Fibroblast of mammary gland (primary cell): ENCODE measurements around the gene PFKP.

Experiments used
- DNase-seq: peaks from one replicate; pipeline ENCODE4 v3.0.0-alpha.2; 2010; ENCODE audit warnings: low read depth
- H3K4me3 ChIP-seq: 2 replicates; pipeline ENCODE4 v1.5.1; 2011; ENCODE audit warnings: low read depth, mild to moderate bottlenecking, low read length, moderate library complexity; ENCODE audit not compliant: control insufficient read depth
- TF ChIP-seq, protein P1 (sequence below): conservative IDR thresholded peaks from 2 replicates; pipeline ENCODE4 v1.5.1; 2011; ENCODE audit warnings: low read depth, low read length, inconsistent platforms; ENCODE audit not compliant: control insufficient read depth, insufficient read depth

PFKP gene

DNA sequence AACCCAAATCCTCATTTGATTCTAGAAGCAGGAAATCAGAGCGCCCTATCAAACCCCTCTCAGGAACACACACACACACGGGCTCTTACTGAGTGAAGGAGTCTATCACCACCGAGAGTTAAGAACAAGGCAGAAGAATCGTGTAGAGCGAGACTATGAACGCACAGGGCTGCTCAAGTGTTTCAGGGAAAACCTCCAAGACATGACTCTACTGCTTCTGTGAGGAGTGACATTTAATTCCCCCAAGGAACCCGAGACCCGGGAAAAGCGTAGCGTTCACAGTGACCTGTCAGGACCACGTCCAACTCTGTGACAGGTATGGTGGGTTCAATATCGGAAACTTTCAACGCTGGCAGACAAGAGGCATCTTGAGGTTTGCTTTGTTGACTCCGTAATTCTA is 83.6 kb downstream of the PFKP start:
- no peak for DNase-seq
- TF ChIP-seq, protein P1, sequence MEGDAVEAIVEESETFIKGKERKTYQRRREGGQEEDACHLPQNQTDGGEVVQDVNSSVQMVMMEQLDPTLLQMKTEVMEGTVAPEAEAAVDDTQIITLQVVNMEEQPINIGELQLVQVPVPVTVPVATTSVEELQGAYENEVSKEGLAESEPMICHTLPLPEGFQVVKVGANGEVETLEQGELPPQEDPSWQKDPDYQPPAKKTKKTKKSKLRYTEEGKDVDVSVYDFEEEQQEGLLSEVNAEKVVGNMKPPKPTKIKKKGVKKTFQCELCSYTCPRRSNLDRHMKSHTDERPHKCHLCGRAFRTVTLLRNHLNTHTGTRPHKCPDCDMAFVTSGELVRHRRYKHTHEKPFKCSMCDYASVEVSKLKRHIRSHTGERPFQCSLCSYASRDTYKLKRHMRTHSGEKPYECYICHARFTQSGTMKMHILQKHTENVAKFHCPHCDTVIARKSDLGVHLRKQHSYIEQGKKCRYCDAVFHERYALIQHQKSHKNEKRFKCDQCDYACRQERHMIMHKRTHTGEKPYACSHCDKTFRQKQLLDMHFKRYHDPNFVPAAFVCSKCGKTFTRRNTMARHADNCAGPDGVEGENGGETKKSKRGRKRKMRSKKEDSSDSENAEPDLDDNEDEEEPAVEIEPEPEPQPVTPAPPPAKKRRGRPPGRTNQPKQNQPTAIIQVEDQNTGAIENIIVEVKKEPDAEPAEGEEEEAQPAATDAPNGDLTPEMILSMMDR, result no peak
- H3K4me3 ChIP-seq, result no peak overlapping the region

DNA sequence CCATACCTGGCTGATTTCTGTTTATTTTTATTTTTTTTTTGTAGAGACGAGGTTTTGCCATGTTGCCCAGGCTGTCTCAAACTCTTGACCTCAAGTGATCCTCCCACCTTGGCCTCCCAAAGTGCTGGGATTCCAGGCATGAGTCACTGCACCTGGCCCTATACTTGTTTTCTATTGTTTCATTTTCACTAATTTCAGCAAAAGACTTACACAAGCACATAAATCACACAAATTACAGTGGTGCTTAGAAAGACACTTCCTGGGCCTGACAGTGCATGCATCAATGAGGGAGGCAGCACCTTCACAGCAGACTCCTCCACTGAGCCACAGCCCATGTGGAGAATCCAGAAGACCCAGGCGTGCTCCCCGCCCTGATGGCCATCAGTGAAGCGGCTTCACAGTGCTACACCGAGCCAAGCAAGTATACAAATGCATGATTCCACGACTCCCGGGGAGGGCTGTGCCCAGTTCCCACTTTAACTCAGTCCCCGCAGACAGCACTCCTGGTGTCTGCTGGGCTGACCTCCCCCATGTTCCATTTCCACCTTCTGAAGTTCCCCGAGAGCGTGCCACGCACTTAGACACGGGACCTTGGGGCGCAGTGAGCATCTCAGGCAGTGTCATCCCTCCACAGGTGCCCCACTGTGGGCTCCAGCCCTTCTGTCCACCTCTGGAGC is 84.7 kb downstream of the PFKP start:
- no peak overlapping the region for H3K4me3 ChIP-seq
- TF ChIP-seq, protein P1, result no peak
- no peak for DNase-seq

DNA sequence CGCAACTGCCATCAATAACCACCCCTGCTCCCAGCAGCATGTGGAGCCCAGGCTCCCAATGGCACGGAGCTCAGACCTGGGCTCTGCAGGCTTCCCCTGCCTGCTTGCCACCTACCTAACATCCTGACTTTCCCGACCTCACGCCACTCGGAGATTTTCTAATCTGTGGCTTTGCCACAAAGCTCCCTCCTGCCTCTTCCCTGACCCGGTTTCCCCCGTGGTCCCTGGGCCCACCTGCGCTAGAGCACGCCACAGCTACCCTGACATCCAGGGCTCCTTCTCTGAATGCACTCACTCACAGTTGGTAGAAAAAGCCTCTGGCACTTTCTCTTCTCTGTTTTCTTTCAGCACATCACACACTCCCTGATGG is 85.2 kb downstream of the PFKP start:
- TF ChIP-seq, protein P1, result no peak
- no peak for DNase-seq
- H3K4me3 ChIP-seq, result no peak overlapping the region

DNA sequence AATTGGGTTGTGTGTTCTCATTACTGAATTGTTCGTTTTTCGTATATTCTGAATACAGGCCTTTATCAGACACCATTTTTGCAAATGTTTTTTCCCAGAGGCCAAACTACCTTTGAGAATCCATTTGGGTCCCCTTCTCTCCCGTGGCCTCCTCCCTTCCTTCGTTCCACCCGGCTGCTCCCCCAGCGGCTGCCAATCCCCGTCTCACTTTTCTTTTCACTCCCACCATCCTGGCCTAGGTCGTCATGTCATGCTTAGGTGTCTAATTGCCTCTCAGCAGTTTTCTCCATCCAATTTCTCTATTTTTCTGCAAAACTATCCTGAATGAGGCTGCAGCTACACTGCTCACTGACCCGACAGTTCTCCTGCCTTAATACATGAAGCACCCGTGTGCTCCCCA is 87.3 kb downstream of the PFKP start:
- no peak for DNase-seq
- H3K4me3 ChIP-seq, result no peak overlapping the region

DNA sequence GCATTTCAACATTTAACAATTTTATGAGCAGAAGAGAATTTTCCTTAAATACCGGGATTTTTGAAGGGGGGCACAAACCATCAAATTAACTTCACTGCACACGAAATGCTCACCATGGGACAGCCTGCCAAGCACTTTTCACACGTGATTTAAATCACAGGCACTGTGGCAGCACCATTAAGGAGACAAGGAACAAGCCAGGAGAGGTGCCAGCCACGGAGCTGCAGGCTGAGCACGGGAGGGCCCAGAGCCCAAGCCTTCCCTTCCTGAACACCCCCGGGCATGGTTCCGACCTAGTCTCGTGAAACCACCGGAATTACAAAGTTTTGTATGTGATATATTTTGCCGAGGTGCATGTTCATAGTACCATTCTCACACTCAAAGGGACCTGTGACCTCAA is 91.8 kb downstream of the PFKP start:
- no peak for DNase-seq
- H3K4me3 ChIP-seq, result no peak overlapping the region
- TF ChIP-seq, protein P1, result no peak

More for the DNA sequence above, 87.3 kb downstream of the PFKP start:
- TF ChIP-seq, protein P1, result no peak

DNA sequence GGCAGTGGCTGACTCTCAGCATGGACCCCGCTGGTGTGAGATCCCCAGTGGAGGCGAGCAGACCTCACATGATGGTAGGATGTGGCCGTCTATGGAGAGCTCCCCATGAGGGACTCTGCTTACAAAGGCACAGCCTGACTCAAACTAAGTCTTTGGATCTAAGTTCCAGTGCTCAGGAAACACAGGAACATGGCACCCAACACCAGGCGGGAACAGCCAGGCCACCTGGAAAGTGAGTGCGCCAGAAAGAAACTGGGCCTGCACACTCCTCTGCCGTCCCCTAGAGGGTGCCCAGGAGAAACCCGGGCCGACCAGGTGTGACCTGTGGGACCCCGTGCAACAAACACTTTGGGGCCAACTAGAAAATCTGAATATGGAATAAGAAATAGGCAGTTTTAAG is 95.2 kb downstream of the PFKP start:
- H3K4me3 ChIP-seq, result no peak overlapping the region
- no peak for DNase-seq

DNA sequence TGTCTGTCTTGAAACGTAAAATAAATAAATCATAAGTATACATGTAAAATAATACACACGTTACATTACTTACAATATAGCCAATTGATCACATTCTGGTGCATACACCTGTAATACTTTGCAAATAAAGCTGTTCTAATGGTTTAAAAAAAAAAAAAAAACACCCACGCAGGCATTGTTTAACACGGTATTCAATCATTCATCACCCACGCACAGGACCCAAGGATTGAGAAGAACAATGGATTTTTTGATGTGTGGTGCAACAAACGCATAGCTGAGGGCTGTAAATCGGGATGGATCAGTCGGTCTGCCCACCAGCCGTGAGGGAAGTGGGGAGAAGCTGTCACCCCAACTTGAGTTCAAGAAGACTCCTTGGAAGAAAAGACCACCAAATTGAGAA is 96.5 kb downstream of the PFKP start:
- DNase-seq, result no peak
- H3K4me3 ChIP-seq, result no peak overlapping the region
- TF ChIP-seq, protein P1, result no peak

More for the DNA sequence above, 95.2 kb downstream of the PFKP start:
- TF ChIP-seq, protein P1, result peak; percentile 26
